RWPE2 (cell line): ENCODE data around the gene TNS3.

Experiments used
- ATAC-seq: fragments of 200-7000 bp; cut with Tn5 transposase; 3 replicates; pipeline ENCODE4 v1.9.1; 2021; ENCODE audit warnings: low read depth
- DNase-seq: peaks from one replicate; pipeline ENCODE4 v3.0.0-alpha.2; 2020; ENCODE audit warnings: low spot score
- H3K27ac ChIP-seq: fragments of 450-650 bp; 2 replicates; pipeline ENCODE4 v1.5.1; 2017; ENCODE audit warnings: mild to moderate bottlenecking; ENCODE audit not compliant: poor library complexity, severe bottlenecking
- H3K27me3 ChIP-seq: fragments of 250-450 bp; sonication (Bioruptor Pico); 2 replicates; pipeline ENCODE4 v1.5.1; 2021; ENCODE audit warnings: mild to moderate bottlenecking, moderate library complexity; ENCODE audit not compliant: insufficient read depth, poor library complexity, severe bottlenecking
- H3K36me3 ChIP-seq: fragments of 250-450 bp; sonication (Bioruptor Pico); 2 replicates; pipeline ENCODE4 v1.5.1; 2020; ENCODE audit warnings: low read depth, mild to moderate bottlenecking, moderate library complexity
- H3K4me1 ChIP-seq: fragments of 250-450 bp; sonication (Bioruptor Pico); 2 replicates; pipeline ENCODE4 v1.5.1; 2021; ENCODE audit warnings: mild to moderate bottlenecking, moderate library complexity; ENCODE audit not compliant: insufficient read depth, poor library complexity, severe bottlenecking
- H3K4me3 ChIP-seq: fragments of 250-450 bp; sonication (Bioruptor Pico); 2 replicates; pipeline ENCODE4 v1.5.1; 2021; ENCODE audit warnings: mild to moderate bottlenecking, moderate library complexity; ENCODE audit not compliant: severe bottlenecking
- H3K9me3 ChIP-seq: fragments of 250-450 bp; sonication (Bioruptor Pico); 2 replicates; pipeline ENCODE4 v1.5.1; 2021; ENCODE audit warnings: mild to moderate bottlenecking, moderate library complexity; ENCODE audit not compliant: severe bottlenecking
- CTCF ChIP-seq: fragments of 450-650 bp; IDR thresholded peaks from one replicate; pipeline ENCODE4 v1.5.1; 2017; ENCODE audit warnings: mild to moderate bottlenecking, moderate library complexity; ENCODE audit not compliant: poor library complexity, severe bottlenecking

The TNS3 gene

GRCh38 chr7:47389171-47389922, 192.6 kb downstream of the TNS3 start:
- TF ChIP-seq CTCF: no peak
- ATAC-seq: no peak
- H3K27me3 ChIP-seq: no peaks in the 10 kb centered on the region
- H3K4me3 ChIP-seq: no peak overlapping the region
- no peak overlapping the region for H3K27ac ChIP-seq
- H3K4me1 ChIP-seq: no peaks in the 10 kb centered on the region
- DNase-seq: no peak
- H3K9me3 ChIP-seq: no peaks in the 10 kb centered on the region
- H3K36me3 ChIP-seq: peaks cover 15% of the 10 kb centered on the region

GRCh38 chr7:47387506-47387905, 194.4 kb downstream of the TNS3 start:
- Histone ChIP-seq H3K9me3 (no peaks in the 10 kb centered on the region), H3K27ac (no peak overlapping the region), H3K4me1 (no peaks in the 10 kb centered on the region), H3K27me3 (no peaks in the 10 kb centered on the region), H3K36me3 (peaks cover 9% of the 10 kb centered on the region; the same call in 1 of the 2 replicates), H3K4me3 (no peak overlapping the region)
- DNase-seq (no peak), ATAC-seq (no peak)
- no peak for TF ChIP-seq CTCF

GRCh38 chr7:47386273-47386835, 195.6 kb downstream of the TNS3 start:
- no peak overlapping the region for H3K27ac ChIP-seq

GRCh38 chr7:47385536-47386125, 196.3 kb downstream of the TNS3 start:
- DNase-seq: no peak
- no peak for TF ChIP-seq CTCF
- Histone ChIP-seq H3K4me1 (peaks cover 8% of the 10 kb centered on the region), H3K4me3 (no peak overlapping the region), H3K9me3 (no peaks in the 10 kb centered on the region), H3K27me3 (no peaks in the 10 kb centered on the region), H3K27ac (no peak overlapping the region), H3K36me3 (peaks cover 6% of the 10 kb centered on the region)
- ATAC-seq: no peak

More at GRCh38 chr7:47386273-47386835, 195.6 kb downstream of the TNS3 start:
- Histone ChIP-seq H3K9me3 (no peaks in the 10 kb centered on the region), H3K4me3 (no peak overlapping the region), H3K4me1 (peaks cover 1% of the 10 kb centered on the region), H3K27me3 (no peaks in the 10 kb centered on the region), H3K36me3 (peaks cover 11% of the 10 kb centered on the region)
- TF ChIP-seq CTCF: no peak
- DNase-seq: no peak
- no peak for ATAC-seq
